SK-N-SH (cell line): ENCODE data around the gene FHOD3. TPM values are rescaled to one million over a fixed set of nuclear protein-coding genes. Genes with fewer than 3 reads are reported as not detected.

Source experiments
- CTCF ChIA-PET: fragments of 300-600, 350-600 bp; formaldehyde crosslinking; extraction: SDS; loops from one replicate; lab custom pipeline; 2021; lab: Yijun Ruan, JAX
- POLR2A ChIA-PET: fragments of 350-600 bp; sonication (Branson Sonifier 250); formaldehyde crosslinking; extraction: SDS; loops from one replicate; lab custom pipeline; 2020; ENCODE audit warnings: antibody characterized with exemption, inconsistent platforms; lab: Yijun Ruan, JAX
- DNase-seq: peaks from one replicate; pipeline ENCODE4 v3.0.0; 2012
- H2AFZ ChIP-seq: fragments of 200-600 bp; sonication (generic); 2 replicates; pipeline ENCODE4 v1.8.1; 2016; ENCODE audit warnings: antibody characterized with exemption, mild to moderate bottlenecking, low read depth
- H3F3A ChIP-seq: fragments of 200-600 bp; sonication (generic); replicated peaks from 2 replicates; pipeline ENCODE3; 2016; ENCODE audit warnings: antibody characterized with exemption, mild to moderate bottlenecking; ENCODE audit not compliant: insufficient read depth
- H3K27ac ChIP-seq, 2 experiments: fragments of 200-500 bp in 1 of 2; fragments of 200-600 bp in 1 of 2; sonication (Bioruptor generic) in 1 of 2; sonication (generic), shearing (Covaris generic) in 1 of 2; 2 replicates each; pipeline versions ENCODE4 v1.5.1 to v1.6.1; 2014 to 2016; ENCODE audit warnings: low read depth in 2 of 2, inconsistent platforms in 1 of 2, low read length in 1 of 2, mild to moderate bottlenecking in 1 of 2, mixed read lengths in 1 of 2
- H3K27me3 ChIP-seq: fragments of 200-600 bp; sonication (generic), shearing (Covaris generic); 2 replicates; pipeline ENCODE4 v1.6.1; 2016; ENCODE audit warnings: mixed run types; ENCODE audit not compliant: insufficient read depth
- H3K36me3 ChIP-seq, 2 experiments: fragments of 200-500 bp in 1 of 2; fragments of 200-600 bp in 1 of 2; sonication (Bioruptor generic) in 1 of 2; sonication (generic) in 1 of 2; replicated peaks in 1 of 2; 2 replicates each; pipeline versions ENCODE3 to v1.5.1; 2014 to 2016; ENCODE audit warnings: low read length in 1 of 2, mild to moderate bottlenecking in 1 of 2; ENCODE audit not compliant: insufficient read depth in 2 of 2, control insufficient read depth in 1 of 2
- H3K4me1 ChIP-seq, 2 experiments: fragments of 200-500 bp in 1 of 2; fragments of 200-600 bp in 1 of 2; sonication (Bioruptor generic) in 1 of 2; sonication (generic), shearing (Covaris generic) in 1 of 2; 2 replicates each; pipeline versions ENCODE4 v1.5.1 to v1.6.1; 2014 to 2016; ENCODE audit warnings: low read depth in 1 of 2, low read length in 1 of 2, mixed run types in 1 of 2; ENCODE audit not compliant: insufficient read depth in 2 of 2, control insufficient read depth in 1 of 2
- H3K4me2 ChIP-seq: fragments of 200-600 bp; sonication (generic), shearing (Covaris generic); 2 replicates; pipeline ENCODE4 v1.6.1; 2017; ENCODE audit warnings: mixed run types
- H3K4me3 ChIP-seq, 2 experiments: fragments of 200-500 bp in 1 of 2; fragments of 200-600 bp in 1 of 2; sonication (Bioruptor generic) in 1 of 2; sonication (generic), shearing (Covaris generic) in 1 of 2; 2 replicates each; pipeline versions ENCODE4 v1.5.1 to v1.8.1; 2014 to 2016; ENCODE audit warnings: low read depth in 2 of 2, inconsistent platforms in 1 of 2, low read length in 1 of 2, mild to moderate bottlenecking in 1 of 2, mixed read lengths in 1 of 2, moderate library complexity in 1 of 2
- H3K79me2 ChIP-seq: fragments of 200-600 bp; sonication (generic); 2 replicates; pipeline ENCODE4 v1.8.1; 2017; ENCODE audit warnings: mild to moderate bottlenecking; ENCODE audit not compliant: insufficient read depth
- H3K9ac ChIP-seq: fragments of 200-600 bp; sonication (generic); 2 replicates; pipeline ENCODE4 v1.6.1; 2017; ENCODE audit warnings: mixed run types
- H3K9me2 ChIP-seq: fragments of 200-600 bp; sonication (generic); 2 replicates; pipeline ENCODE4 v1.6.1; 2017; ENCODE audit warnings: mixed run types
- H3K9me3 ChIP-seq: fragments of 200-600 bp; sonication (generic); 2 replicates; pipeline ENCODE4 v1.6.1; 2017; ENCODE audit warnings: mixed run types, mild to moderate bottlenecking, moderate library complexity
- H4K20me1 ChIP-seq: fragments of 200-600 bp; sonication (generic); 2 replicates; pipeline ENCODE4 v1.6.1; 2017; ENCODE audit warnings: mild to moderate bottlenecking, mixed run types; ENCODE audit not compliant: insufficient read depth
- ELF1 ChIP-seq: IDR thresholded peaks from 2 replicates; pipeline ENCODE4 v1.4.0; 2012
- EZH2phosphoT487 ChIP-seq: fragments of 200-600 bp; sonication (generic); IDR thresholded peaks from 2 replicates; pipeline ENCODE4 v1.6.1; 2017; ENCODE audit warnings: low read depth, mixed run types, mild to moderate bottlenecking, antibody characterized with exemption, moderate library complexity, borderline replicate concordance
- FOSL2 ChIP-seq: IDR thresholded peaks from 2 replicates; pipeline ENCODE4 v1.4.0; 2012; ENCODE audit warnings: low read depth, mild to moderate bottlenecking, moderate library complexity, borderline replicate concordance
- FOXJ3 ChIP-seq: sonication (generic); formaldehyde crosslinking; IDR thresholded peaks from 2 replicates; pipeline ENCODE4 v1.5.1; 2020; ENCODE audit warnings: mild to moderate bottlenecking, missing genetic modification reagents
- FOXM1 ChIP-seq: IDR thresholded peaks from 2 replicates; pipeline ENCODE4 v1.4.0; 2012; ENCODE audit warnings: low read depth, mild to moderate bottlenecking
- GABPA ChIP-seq: IDR thresholded peaks from 2 replicates; pipeline ENCODE4 v1.4.0; 2012; ENCODE audit warnings: low read depth, mild to moderate bottlenecking
- GATA2 ChIP-seq: sonication (generic); formaldehyde crosslinking; IDR thresholded peaks from 2 replicates; pipeline ENCODE4 v1.5.0; 2020; ENCODE audit warnings: mild to moderate bottlenecking, missing genetic modification reagents
- JUND ChIP-seq: IDR thresholded peaks from 2 replicates; pipeline ENCODE4 v1.4.0; 2012
- MAX ChIP-seq: IDR thresholded peaks from 2 replicates; pipeline ENCODE4 v1.4.0; 2012; ENCODE audit warnings: low read depth
- MXI1 ChIP-seq: IDR thresholded peaks from 2 replicates; pipeline ENCODE4 v1.6.1; 2012; ENCODE audit warnings: mild to moderate bottlenecking, low read depth, low read length, improper control_type of control experiment
- NFIC ChIP-seq: IDR thresholded peaks from 2 replicates; pipeline ENCODE4 v1.4.0; 2012; ENCODE audit warnings: borderline replicate concordance
- NRF1 ChIP-seq: IDR thresholded peaks from 2 replicates; pipeline ENCODE4 v1.6.1; 2012; ENCODE audit warnings: low read depth, mild to moderate bottlenecking, low read length
- RAD21 ChIP-seq: IDR thresholded peaks from 2 replicates; pipeline ENCODE4 v1.6.1; 2012; ENCODE audit warnings: mild to moderate bottlenecking, low read length
- RCOR1 ChIP-seq: fragments of 150-350 bp; IDR thresholded peaks from 2 replicates; pipeline ENCODE4 v1.6.1; 2017; ENCODE audit warnings: antibody characterized with exemption, low read length
- RFX5 ChIP-seq: IDR thresholded peaks from 2 replicates; pipeline ENCODE4 v1.6.1; 2012; ENCODE audit warnings: mild to moderate bottlenecking, improper control_type of control experiment, low read length
- RXRA ChIP-seq: IDR thresholded peaks from 2 replicates; pipeline ENCODE4 v1.4.0; 2012; ENCODE audit warnings: low read depth, mild to moderate bottlenecking, borderline replicate concordance
- SIN3A ChIP-seq: IDR thresholded peaks from 2 replicates; pipeline ENCODE4 v1.6.1; 2012; ENCODE audit warnings: low read depth, mild to moderate bottlenecking, low read length, moderate library complexity, borderline replicate concordance
- SMC3 ChIP-seq: IDR thresholded peaks from 2 replicates; pipeline ENCODE4 v1.6.1; 2012; ENCODE audit warnings: low read depth, low read length, improper control_type of control experiment
- TAF1 ChIP-seq: IDR thresholded peaks from 2 replicates; pipeline ENCODE4 v1.6.1; 2012; ENCODE audit warnings: low read depth, mild to moderate bottlenecking, low read length, moderate library complexity, borderline replicate concordance
- TCF12 ChIP-seq: IDR thresholded peaks from 2 replicates; pipeline ENCODE4 v1.4.0; 2012
- TEAD4 ChIP-seq: IDR thresholded peaks from 2 replicates; pipeline ENCODE4 v1.4.0; 2012; ENCODE audit warnings: mild to moderate bottlenecking, borderline replicate concordance; ENCODE audit not compliant: insufficient read depth
- USF2 ChIP-seq: fragments of 150-350 bp; IDR thresholded peaks from 2 replicates; pipeline ENCODE4 v1.6.1; 2017; ENCODE audit warnings: antibody characterized with exemption, low read length, low read depth, borderline replicate concordance
- YY1 ChIP-seq: IDR thresholded peaks from 2 replicates; pipeline ENCODE4 v1.4.0; 2012; ENCODE audit warnings: low read depth, mild to moderate bottlenecking
- ZBTB33 ChIP-seq: IDR thresholded peaks from 2 replicates; pipeline ENCODE4 v1.4.0; 2012; ENCODE audit warnings: low read depth, borderline replicate concordance
- WGBS: methylation state at CpG from one replicate; pipeline ENCODE4 v1.1.6; 2017; ENCODE audit warnings: low lambda C conversion rate; 5-methylcytosine and 5-hydroxymethylcytosine counted together
- polyA plus RNA-seq, 3 experiments: library from polyadenylated mRNA; depleted of rRNA; stranded (reverse); fragments of >200 nt; gene quantifications; 2 replicates each; pipeline ENCODE4 v1.2.3, GENCODE V29; 2012

Gene FHOD3
- polyA plus RNA-seq, 1 of the 3 experiments (the other 2 are of a cell fraction): 10.9 TPM

- ChIA-PET POLR2A (no interaction called here), CTCF (interaction anchor here (0.6 to 4.3 kb wide), 11 partner anchors 8 to 432 kb away, joined by 3 to 24 read pairs (median 4); no protein-coding TSS in a partner anchor)
- no peaks in the 10 kb centered on the region; the same call in 1 of the 2 replicates for H3K9me3 ChIP-seq
- no peaks in the 10 kb centered on the region for H4K20me1 ChIP-seq
- peaks cover 0 to 9% of the 10 kb centered on the region in 2 experiments; a peak in 2 of 4 replicates for H3K4me1 ChIP-seq
- no peak overlapping the region for H3K27ac ChIP-seq
- 53% methylated on average over 18 of the region's 21 CpGs for WGBS
- H3K4me2 ChIP-seq: no peak overlapping the region
- no peaks in the 10 kb centered on the region for H3K9me2 ChIP-seq
- H3F3A ChIP-seq: no peaks in the 10 kb centered on the region
- H3K27me3 ChIP-seq: peaks cover 6% of the 10 kb centered on the region; the same call in 1 of the 2 replicates
- peak overlapping the region; percentile 85; the same call in 1 of the 2 replicates for H2AFZ ChIP-seq
- H3K36me3 ChIP-seq: no peaks in the 10 kb centered on the region
- TF ChIP-seq MAX (no peak), RXRA (no peak), GABPA (no peak), SMC3 (no peak)
- peak overlapping the region in 1 of 2 experiments; percentile 63; a peak in 2 of 4 replicates for H3K4me3 ChIP-seq
- peaks cover 7% of the 10 kb centered on the region; the same call in 1 of the 2 replicates for H3K79me2 ChIP-seq
- no peak overlapping the region for H3K9ac ChIP-seq
- DNase-seq: no peak
Observed at GRCh38 chr18:36295880-36296301, 1.6 kb upstream of the FHOD3 start.

GRCh38 chr18:36296650-36297416, 680 bp upstream of the FHOD3 start:
- WGBS: under 1% methylated on average over 35 of the region's 47 CpGs
- peak; percentile 86 for DNase-seq
- H3F3A ChIP-seq: no peaks in the 10 kb centered on the region
- H3K27me3 ChIP-seq: peaks cover 6% of the 10 kb centered on the region; the same call in 1 of the 2 replicates
- H3K36me3 ChIP-seq: no peaks in the 10 kb centered on the region
- CTCF ChIA-PET: interaction anchor here (0.7 to 4.3 kb wide), 24 partner anchors 9 to 431 kb away, joined by 3 to 24 read pairs (median 4); no protein-coding TSS in a partner anchor
- H3K9me3 ChIP-seq: no peaks in the 10 kb centered on the region; the same call in 1 of the 2 replicates
- peaks cover 7% of the 10 kb centered on the region; the same call in 1 of the 2 replicates for H3K79me2 ChIP-seq
- H3K4me3 ChIP-seq: peak overlapping the region; percentile 63 to 79
- peak overlapping the region; percentile 68; the same call in 1 of the 2 replicates for H3K9ac ChIP-seq
- peak overlapping the region; percentile 84 for H3K4me2 ChIP-seq
- no peaks in the 10 kb centered on the region for H3K9me2 ChIP-seq
- no peaks in the 10 kb centered on the region for H4K20me1 ChIP-seq
- H3K27ac ChIP-seq: peak overlapping the region; percentile 57 to 89
- POLR2A ChIA-PET: interaction anchor here (0.6 to 2.8 kb wide), 4 partner anchors 12 to 276 kb away, joined by 3 to 13 read pairs (median 4); no protein-coding TSS in a partner anchor
- H3K4me1 ChIP-seq: peaks cover 0 to 10% of the 10 kb centered on the region in 2 experiments; a peak in 2 of 4 replicates
- H2AFZ ChIP-seq: peak overlapping the region; percentile 85
- peak; percentile 42; the same call in 1 of the 2 replicates for TF ChIP-seq MXI1
- TF ChIP-seq ELF1: peak; percentile 29; the same call in 1 of the 2 replicates
- no peak for TF ChIP-seq TCF12
- TF ChIP-seq NFIC: no peak
- no peak for TF ChIP-seq TEAD4
- TF ChIP-seq GATA2 (CRISPR knock-in tag): no peak
- TF ChIP-seq RAD21: peak; percentile 82
- TF ChIP-seq NRF1: no peak
- no peak for TF ChIP-seq FOXM1
- TF ChIP-seq JUND: no peak
- no peak for TF ChIP-seq EZH2phosphoT487
- TF ChIP-seq RCOR1: no peak
- TF ChIP-seq ZBTB33: no peak
- no peak for TF ChIP-seq FOXJ3 (CRISPR knock-in tag)
- peak; percentile 83 for TF ChIP-seq SMC3
- TF ChIP-seq SIN3A: no peak
- no peak for TF ChIP-seq USF2
- TF ChIP-seq RFX5: no peak
- no peak for TF ChIP-seq YY1
- no peak for TF ChIP-seq TAF1
- TF ChIP-seq FOSL2: no peak
